Fibroblast of skin of abdomen (primary cell): ENCODE measurements around the gene SLC15A4. TPM values are rescaled to one million over a fixed set of nuclear protein-coding genes. Genes with fewer than 3 reads are reported as not detected.
"Not testable (repeated sequence)": the region's sequence is repeated elsewhere in the genome, so short reads cannot be mapped to it uniquely, and the experiment has no call there.

Source experiments
- DNase-seq: peaks from one replicate; pipeline ENCODE4 v3.0.0-alpha.2; 2013
- polyA plus RNA-seq, 2 experiments: library from polyadenylated mRNA; unstranded; fragments of 120-200 nt; gene quantifications; one replicate each; pipeline ENCODE4 v1.2.1, GENCODE V29; 2013; ENCODE audit not compliant: insufficient read length in 2 of 2

SLC15A4 gene
- 18.5 TPM for polyA plus RNA-seq (2013, experiment 1 of 2; ENCODE audit: insufficient read length)
- polyA plus RNA-seq (2013, experiment 2 of 2; ENCODE audit: insufficient read length) = 17.3 TPM

DNA sequence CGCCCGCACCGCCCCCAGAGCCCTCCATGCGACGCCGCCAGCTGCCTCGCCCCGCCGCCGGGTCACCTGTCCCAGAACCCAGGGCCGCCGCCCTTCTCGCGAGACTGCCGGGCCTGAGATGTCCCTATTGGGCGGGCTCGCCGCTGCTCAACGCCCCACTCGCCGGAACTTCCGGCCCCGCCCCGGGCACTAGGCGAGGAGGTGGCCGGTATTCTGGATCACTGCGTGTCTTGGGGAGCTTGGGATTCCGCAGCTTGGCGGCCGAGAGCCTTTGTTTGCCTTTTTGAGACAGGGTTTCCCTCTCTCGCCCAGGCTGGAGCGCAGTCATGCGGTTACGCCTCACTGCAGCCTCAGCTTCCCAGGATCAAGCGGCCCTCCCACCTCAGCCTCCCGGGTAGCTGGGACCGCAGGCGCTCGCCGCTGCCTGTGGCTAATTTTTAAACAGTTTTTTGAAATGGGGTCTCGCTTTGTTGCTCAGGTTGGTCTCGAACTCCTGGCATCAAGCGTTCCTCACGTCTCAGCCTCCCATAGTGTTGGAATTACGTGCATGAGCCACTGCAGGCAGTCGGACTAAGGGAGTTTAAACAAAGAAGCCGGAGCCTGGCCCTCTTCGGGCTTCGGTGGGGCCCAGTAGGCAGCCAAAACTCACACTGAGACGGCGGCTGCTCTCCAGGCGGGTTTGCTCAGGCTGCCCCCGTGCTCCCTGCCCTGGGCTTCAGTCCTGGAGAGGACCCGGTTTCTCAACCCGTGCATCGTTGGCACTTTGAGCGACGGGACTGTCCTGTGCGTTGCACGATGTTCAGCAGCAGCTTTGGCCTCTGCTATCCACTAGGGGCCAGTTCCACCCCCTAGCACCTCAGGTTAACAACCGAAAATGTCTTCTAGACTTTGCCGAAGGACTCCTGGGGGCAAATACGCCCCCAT, at the start of gene SLC15A4:
Gene SLC15A4, minus strand, starts transcription at position 43 of the 924 bp plus-strand sequence. Its CDS starts 15 bp downstream, at position 28.
- DNase-seq = peak; percentile 92

DNA sequence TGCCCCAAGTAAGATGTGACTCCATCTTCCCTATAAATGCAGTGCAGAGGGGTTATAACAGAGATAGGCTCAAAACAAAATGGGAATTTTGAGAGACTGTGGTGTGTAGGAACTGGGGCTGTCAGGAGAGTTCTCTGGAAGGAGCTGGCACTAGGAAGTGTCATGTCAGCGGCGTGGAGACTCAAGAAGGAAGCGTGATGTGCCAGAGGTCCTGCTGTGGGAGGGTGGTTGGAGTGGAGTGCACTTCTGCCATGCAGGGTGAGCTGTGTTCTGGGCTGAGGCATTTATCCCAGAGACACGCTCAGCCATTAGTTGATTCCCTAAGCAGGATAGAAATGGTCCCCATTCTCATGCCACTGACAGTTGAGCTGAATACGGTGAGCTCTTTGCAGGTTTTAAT, 48.5 kb upstream of the SLC15A4 start:
- DNase-seq = no peak

DNA sequence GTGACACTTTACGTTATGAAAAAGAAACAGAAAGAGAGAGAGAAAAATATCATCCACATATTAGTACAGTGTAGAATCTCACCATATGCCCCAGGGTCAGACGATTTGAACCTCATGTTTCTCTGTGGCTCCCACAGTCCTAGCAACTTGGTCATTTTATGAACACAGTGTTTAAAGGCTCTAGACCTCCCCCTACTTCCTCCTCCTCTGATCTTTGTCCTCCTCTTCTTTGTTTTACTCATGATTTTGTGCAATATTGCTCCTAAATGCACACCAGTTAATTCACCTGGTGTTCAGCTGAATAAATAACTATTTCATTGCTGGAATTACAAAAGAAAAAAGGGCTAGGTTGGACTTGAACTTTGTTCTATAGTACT, 47.7 kb upstream of the SLC15A4 start:
- no peak for DNase-seq

- no peak for DNase-seq
Observed at GRCh38 chr12:128867466-128867865, 43.7 kb upstream of the SLC15A4 start.

DNA sequence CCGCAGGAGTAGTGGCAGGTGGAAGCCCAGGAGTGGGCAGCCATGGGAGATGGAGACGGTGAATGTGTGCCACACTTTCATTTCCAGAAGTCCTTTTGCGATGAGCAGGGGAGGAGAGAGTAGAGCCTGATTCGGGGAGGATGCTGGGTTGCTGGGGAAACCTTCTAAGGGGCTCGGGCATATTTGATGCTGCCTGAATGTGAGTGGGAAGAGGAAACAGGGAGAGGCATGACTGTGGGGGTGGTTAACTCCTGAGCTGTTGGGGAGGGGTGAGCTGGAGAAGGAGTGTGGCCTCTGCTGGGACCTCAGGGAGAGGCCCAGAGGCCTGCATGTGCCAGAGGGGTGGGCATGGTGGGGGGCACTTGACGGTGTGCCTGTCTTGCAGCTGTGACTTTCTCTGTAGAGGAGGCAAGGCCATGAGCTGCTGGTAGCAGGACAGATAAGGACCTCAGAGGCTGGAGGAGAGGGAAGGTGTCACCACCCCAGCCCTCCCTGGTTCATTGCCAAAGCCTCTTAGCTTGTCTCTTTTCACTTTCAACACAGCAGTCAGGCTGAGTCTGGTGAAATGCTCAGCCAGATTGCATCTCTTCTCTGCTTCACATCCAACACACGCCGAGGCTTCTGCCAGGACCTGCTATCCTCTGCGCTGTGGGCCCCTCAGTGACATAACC, 40.9 kb upstream of the SLC15A4 start:
- no peak for DNase-seq

DNA sequence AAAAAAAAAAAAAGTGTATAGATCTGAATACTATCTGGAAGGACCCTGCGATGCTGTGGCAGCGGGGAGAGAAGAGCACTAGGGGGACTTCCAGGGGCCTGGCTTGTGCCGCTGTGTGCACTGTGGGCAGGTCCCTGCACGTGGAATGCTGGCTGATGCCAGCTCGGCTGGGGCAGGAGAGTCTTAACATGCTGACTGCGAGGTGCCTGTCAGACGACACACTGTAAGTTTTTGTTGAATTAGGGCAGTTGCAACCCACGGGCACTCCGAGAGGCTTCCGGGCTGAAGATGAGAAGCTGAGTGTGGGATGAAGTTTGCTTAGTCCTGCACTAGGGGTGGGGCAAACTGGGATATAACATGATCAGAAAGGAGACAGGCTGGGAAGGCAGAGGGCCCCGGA, 40.2 kb upstream of the SLC15A4 start:
- DNase-seq = no peak

DNA sequence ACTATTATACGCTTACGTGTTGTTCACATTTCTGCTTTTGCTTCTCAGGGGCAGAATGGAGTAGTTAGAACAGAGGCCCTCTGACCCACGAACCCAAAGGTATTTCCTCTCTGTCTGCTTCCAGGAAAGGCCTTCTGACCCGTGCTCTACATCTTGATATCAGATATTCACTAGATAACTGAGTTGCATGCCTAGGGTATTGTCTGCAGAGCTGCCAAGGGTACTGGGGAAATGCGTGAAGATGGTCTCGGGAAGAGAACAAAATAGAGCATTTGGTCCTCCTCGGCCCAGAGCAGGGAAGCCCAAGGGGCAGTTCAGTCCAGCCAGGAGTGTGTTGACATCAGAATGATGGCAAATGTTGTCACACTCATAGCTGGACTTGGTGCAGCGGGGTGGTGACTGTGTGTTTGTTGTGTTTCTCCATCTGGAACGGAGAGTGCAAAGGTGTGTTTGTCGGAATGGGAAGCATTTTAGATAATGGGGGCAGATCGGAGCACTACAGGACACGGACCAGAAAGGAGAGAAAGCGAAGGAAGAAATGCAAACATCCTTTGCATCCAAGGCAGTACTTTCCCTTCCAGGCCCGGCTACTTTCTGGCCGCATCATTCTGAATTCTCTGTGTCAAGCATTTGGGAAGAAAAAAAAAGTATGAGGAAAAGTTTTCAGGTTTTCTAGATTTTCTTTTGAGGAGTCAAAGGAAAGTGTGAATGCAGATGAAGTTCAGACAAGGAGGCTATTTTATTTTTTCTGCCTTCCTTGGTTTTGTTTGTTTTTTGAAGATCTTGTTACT, 37.7 kb upstream of the SLC15A4 start:
- no peak for DNase-seq

GRCh38 chr12:128859311-128859710, 35.6 kb upstream of the SLC15A4 start:
- no peak for DNase-seq

DNA sequence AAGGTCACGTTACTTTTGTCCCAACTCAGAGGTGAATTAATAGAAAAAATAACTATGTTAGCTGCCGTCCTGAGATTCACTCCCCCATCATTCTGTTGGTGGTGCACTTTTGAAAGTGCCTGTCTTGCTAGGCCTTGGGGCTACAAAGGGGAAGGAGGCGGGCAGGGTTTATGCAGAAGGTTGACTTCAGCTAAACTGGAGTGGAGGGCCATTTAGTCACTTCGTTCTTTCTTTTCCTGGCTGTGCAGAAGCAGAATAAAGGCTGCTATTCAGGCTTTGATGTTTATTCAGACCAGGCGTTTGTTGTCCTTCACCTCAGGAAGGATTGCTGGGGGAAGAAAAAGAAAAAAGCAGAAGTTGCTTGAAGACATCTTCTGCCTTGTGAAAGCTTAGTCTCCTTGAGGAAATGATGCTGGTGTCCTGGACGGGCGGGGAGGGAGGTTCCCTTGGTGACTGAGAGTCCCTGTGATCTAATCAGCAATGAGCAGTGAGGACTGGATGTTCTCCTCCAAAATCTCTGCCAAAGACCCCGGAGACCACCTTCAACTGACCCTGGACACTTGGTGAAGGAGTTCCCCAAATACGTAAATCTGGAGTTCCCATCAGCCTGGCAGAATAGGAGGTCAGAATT, 33.5 kb upstream of the SLC15A4 start:
- no peak for DNase-seq

DNA sequence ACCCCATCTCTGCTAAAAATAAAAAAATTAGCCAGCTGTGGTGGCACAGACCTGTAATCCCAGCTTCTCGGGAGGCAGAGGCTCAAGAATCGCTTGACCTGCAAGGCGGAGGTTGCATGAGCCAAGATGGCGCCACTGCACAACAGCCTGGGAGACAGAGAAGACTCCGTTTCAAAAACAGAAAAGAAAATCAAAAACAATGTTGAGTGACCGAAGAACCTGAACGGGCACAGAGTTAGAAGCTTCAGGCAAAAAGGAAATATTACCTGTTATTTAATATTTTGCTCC, 33.0 kb upstream of the SLC15A4 start:
- no peak for DNase-seq

GRCh38 chr12:128856035-128856790, 32.5 kb upstream of the SLC15A4 start:
- DNase-seq = no peak

DNA sequence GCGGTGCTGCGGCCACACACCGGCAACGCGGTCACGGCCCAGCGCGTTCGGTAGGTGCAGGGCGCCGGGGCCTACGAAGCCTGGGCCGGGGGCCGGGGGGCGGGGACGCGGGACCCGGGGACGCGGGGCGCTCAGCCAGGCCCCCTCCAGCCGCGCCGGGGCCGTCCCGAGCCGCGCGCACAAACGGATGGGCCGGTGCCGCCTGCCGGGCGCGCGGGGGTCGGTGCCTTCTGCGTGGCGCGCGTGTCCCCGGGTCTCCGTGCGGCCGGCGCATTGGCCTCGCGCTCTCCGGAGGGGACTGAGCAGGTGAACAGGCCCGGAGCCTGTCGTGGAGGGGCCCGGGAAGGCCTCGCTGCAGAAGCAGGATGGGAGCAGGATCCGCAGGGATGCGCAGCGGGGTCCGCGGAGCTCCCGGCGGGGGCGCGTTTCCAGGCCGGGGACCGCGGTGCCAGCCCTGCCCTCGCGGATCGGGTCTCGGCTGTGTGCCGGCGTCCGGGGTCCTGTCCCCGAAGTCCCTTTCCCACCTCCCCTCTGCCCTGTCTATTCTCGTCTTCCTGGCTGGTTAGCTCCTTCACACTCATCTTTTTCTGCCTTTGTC, 29.9 kb upstream of the SLC15A4 start:
- no peak for DNase-seq

DNA sequence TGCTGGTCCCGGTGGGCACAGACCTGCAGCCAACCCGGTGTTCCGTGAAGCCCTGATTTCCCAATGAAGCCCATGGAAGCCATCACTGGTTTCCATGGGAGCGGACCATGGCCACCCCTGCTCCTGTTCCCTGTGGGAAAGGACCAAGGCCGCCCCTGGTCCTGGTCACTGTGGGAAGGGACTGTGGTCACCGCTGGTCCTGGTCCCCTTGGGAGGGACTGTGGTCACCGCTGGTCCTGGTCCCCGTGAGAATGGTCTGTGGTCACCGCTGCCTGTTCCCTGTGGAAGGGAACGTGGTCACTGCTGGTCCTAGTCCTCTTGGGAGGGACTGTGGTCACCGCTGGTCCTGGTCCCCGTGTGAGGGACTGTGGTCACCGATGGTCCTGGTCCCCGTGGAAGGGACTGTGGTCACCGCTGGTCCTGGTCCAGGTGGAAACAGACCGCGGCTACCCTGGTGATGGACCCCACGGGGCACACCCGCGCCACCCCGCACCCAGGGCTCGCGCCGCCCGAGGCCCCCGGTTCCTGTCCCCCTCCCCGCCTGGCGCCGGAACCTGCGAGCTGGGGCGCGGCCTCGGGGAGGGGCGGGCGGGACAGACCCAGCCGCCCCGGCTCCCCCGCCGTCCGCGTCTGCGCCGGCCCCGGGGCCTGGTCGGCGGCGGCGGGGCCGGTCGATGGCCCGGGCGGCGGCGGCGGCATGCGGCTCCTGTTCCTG, 29.3 kb upstream of the SLC15A4 start, which contains the start of gene GLT1D1:
Gene GLT1D1, plus strand, starts transcription at position 594 of the 715 bp plus-strand sequence. Its CDS starts 104 bp downstream, at position 698.
- DNase-seq = no peak

DNA sequence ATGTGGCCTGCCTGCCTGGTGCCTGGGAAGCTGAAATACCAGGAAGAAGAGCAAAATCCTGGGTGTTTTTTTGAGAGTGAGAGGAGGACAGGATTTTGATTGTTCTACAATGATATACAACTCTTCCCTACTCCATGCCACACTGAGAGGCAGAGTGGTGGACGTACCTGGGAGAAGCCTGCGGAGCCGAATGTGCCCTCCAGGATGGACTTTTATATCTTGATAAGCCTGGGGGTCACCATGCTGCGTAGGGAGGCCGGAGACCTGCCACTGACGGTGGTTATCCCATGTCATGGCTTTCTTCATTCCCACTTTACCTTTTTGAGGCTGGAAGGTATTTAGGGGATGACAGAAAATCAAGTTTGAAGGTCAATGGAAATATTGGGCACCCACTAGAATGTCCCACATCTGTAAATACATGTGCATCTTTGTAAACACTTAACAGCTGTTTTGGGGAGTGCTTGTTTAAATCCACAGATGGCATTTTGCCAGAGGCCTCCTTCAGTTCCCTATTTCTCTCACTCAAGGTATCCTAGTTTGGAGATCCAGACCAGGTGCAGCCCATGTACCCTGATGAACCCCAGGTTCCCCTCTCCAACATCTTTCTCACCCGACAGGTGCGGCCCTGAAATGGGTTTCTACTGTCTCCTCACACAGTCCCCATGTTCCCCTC, 28.4 kb upstream of the SLC15A4 start:
- no peak for DNase-seq

DNA sequence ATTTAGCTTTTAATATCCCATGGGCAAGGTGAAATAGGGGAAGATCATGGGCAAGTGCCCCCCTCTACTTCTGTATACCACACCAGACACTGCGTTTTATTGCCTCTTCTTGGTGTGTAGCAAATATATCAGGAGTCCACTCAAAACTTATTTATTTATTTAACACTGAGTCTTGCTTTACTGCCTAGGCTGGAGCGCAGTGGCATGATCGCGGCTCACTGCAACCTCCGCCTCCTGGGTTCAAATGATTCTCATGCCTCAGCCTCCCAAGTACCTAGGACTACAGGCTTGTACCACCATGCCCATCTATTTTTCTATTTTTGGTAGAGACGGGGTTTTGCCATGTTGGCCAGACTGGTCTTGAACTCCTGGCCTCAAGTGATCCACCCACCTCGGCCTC, 27.7 kb upstream of the SLC15A4 start:
- DNase-seq = not testable (repeated sequence)

GRCh38 chr12:128850400-128850799, 26.6 kb upstream of the SLC15A4 start:
- no peak for DNase-seq

- DNase-seq = not testable (repeated sequence)
Observed at GRCh38 chr12:128849806-128850205, 26.0 kb upstream of the SLC15A4 start.

DNA sequence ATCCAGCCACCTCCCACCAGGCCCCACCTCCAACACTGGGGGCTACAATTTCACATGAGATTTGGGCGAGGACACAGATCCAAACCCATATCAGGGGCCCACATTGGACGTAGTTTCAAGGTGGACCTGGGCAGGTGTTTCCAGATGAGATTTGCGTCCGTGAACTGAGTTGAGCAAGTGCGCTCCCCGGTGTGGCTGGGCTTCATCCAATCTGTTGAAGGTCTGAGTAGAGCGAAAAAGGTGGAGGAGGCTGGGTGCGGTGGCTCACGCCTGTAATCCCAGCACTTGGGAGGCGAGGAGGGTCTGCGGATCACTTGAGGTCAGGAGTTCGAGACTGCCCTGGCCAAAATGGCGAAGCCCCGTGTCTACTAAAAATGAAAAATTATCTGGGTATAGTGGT, 24.6 kb upstream of the SLC15A4 start:
- no peak for DNase-seq

GRCh38 chr12:128846671-128847070, 22.9 kb upstream of the SLC15A4 start:
- DNase-seq = not testable (repeated sequence)
